GM20431 (cell line): ENCODE results near the gene KMT2C.

Experiments used
- in situ Hi-C: fragments of 300-500 bp; cut with MseI, MboI; formaldehyde crosslinking; loops from one replicate; pipeline ENCODE4 v1.15.0; 2020; ENCODE audit warnings: low sequenced_read_pairs; ENCODE audit not compliant: unreplicated experiment

The KMT2C gene

GRCh38 chr7:152161171-152161570 lies 274.6 kb downstream of the KMT2C start:
- in situ Hi-C loops: no loop called here

GRCh38 chr7:152158801-152159587 lies 276.8 kb downstream of the KMT2C start:
- in situ Hi-C loops: no loop called here

- in situ Hi-C loops: no loop called here
Observed at GRCh38 chr7:152152267-152152666, 283.5 kb downstream of the KMT2C start.

- in situ Hi-C loops: no loop called here
Observed at GRCh38 chr7:152149363-152149762, 286.4 kb downstream of the KMT2C start.

- in situ Hi-C loops: no loop called here
Observed at GRCh38 chr7:152148706-152149105, 287.1 kb downstream of the KMT2C start.

GRCh38 chr7:152145853-152146466 lies 289.8 kb downstream of the KMT2C start:
- in situ Hi-C loops: no loop called here

GRCh38 chr7:152144557-152145245 lies 291.1 kb downstream of the KMT2C start:
- in situ Hi-C loops: no loop called here

GRCh38 chr7:152142976-152143595 lies 292.7 kb downstream of the KMT2C start:
- in situ Hi-C loops: no loop called here

GRCh38 chr7:152140560-152140959 lies 295.2 kb downstream of the KMT2C start:
- in situ Hi-C loops: no loop called here

GRCh38 chr7:152140067-152140466 lies 295.7 kb downstream of the KMT2C start:
- in situ Hi-C loops: no loop called here

GRCh38 chr7:152137476-152138025 lies 298.3 kb downstream of the KMT2C start:
- in situ Hi-C loops: no loop called here

- in situ Hi-C loops: no loop called here
Observed at GRCh38 chr7:152136686-152137085, 299.1 kb downstream of the KMT2C start.

- in situ Hi-C loops: no loop called here
Observed at GRCh38 chr7:152133804-152134203, 302.0 kb downstream of the KMT2C start.

- in situ Hi-C loops: no loop called here
Observed at GRCh38 chr7:152132812-152133211, 303.0 kb downstream of the KMT2C start.

- in situ Hi-C loops: no loop called here
Observed at GRCh38 chr7:152131981-152132494, 303.8 kb downstream of the KMT2C start.

GRCh38 chr7:152130658-152131590 lies 304.9 kb downstream of the KMT2C start:
- in situ Hi-C loops: no loop called here

- in situ Hi-C loops: no loop called here
Observed at GRCh38 chr7:152129682-152130081, 306.1 kb downstream of the KMT2C start.

- in situ Hi-C loops: no loop called here
Observed at GRCh38 chr7:152128741-152129461, 306.9 kb downstream of the KMT2C start.

- in situ Hi-C loops: no loop called here
Observed at GRCh38 chr7:152128252-152128651, 307.6 kb downstream of the KMT2C start.
